Activated B cell treated with CpG ODN at 0.5 μM for 24 hours (primary cell): ENCODE data around the gene NCAPD2. TPM values are rescaled to one million over a fixed set of nuclear protein-coding genes. Genes with fewer than 3 reads are reported as not detected.
"Not testable (repeated sequence)": the region's sequence is repeated elsewhere in the genome, so short reads cannot be mapped to it uniquely, and the experiment has no call there.

Experiments
- ATAC-seq: fragments of 200-7000 bp; cut with Tn5 transposase; one replicate; pipeline ENCODE4 v1.10.0; 2021; ENCODE audit warnings: low read depth, mild to moderate bottlenecking, moderate library complexity
- CTCF ChIA-PET: fragments of 350-600 bp; sonication (Branson Sonifier 250); formaldehyde crosslinking; loops from one replicate; lab custom pipeline; 2021; ENCODE audit warnings: antibody characterized with exemption; lab: Charles Lee
- POLR2A ChIA-PET: fragments of 350-600 bp; sonication (Branson Sonifier 250); formaldehyde crosslinking; loops from one replicate; lab custom pipeline; 2021; ENCODE audit warnings: antibody characterized with exemption; lab: Charles Lee
- DNase-seq: peaks from one replicate; pipeline ENCODE4 v3.0.0; 2022
- H3K27ac Mint-ChIP-seq: one replicate; pipeline ENCODE4 v1.8.0; 2020; ENCODE audit warnings: mixed read lengths
- H3K27me3 Mint-ChIP-seq: one replicate; pipeline ENCODE4 v1.8.0; 2021; ENCODE audit warnings: mixed read lengths
- H3K36me3 Mint-ChIP-seq: one replicate; pipeline ENCODE4 v1.8.0; 2021; ENCODE audit warnings: low read depth, mixed read lengths
- H3K4me1 Mint-ChIP-seq: one replicate; pipeline ENCODE4 v1.8.0; 2021; ENCODE audit warnings: mixed read lengths
- H3K4me3 Mint-ChIP-seq: one replicate; pipeline ENCODE4 v1.8.0; 2020; ENCODE audit warnings: mild to moderate bottlenecking, mixed read lengths
- H3K9me3 Mint-ChIP-seq: one replicate; pipeline ENCODE4 v1.8.0; 2020; ENCODE audit warnings: mixed read lengths
- intact Hi-C: fragments of 100-400 bp; cut with micrococcal nuclease; formaldehyde crosslinking; loops from one replicate; pipeline ENCODE4 v1.15.1; 2024
- total RNA-seq: library from RNA; stranded (reverse); gene quantifications from 2 replicates; pipeline ENCODE4 v1.2.3, GENCODE V29; 2022
- TF ChIP-seq, protein P1 (sequence below): fragments of 200-600 bp; IDR thresholded peaks from one replicate; pipeline ENCODE4 v1.8.0; 2022; ENCODE audit warnings: antibody characterized with exemption, mild to moderate bottlenecking

NCAPD2 gene
- total RNA-seq, 1 donor from 2014 or later: 40.9 TPM

GRCh38 chr12:6494968-6495367 lies 1.1 kb downstream of the NCAPD2 start:
- Mint-ChIP-seq H3K9me3 (no peaks in the 10 kb centered on the region), H3K4me1 (peaks cover 28% of the 10 kb centered on the region), H3K27ac (peak overlapping the region; percentile 96), H3K4me3 (peak overlapping the region; percentile 97), H3K27me3 (no peaks in the 10 kb centered on the region), H3K36me3 (peaks cover 43% of the 10 kb centered on the region)
- POLR2A ChIA-PET: interaction anchor here (2.1 to 2.6 kb wide), 2 partner anchors 24 to 48 kb away, joined by 8 to 10 read pairs; partner anchors contain the start of gene VAMP1
- DNase-seq (no peak), ATAC-seq (no peak)
- TF ChIP-seq, protein P1, sequence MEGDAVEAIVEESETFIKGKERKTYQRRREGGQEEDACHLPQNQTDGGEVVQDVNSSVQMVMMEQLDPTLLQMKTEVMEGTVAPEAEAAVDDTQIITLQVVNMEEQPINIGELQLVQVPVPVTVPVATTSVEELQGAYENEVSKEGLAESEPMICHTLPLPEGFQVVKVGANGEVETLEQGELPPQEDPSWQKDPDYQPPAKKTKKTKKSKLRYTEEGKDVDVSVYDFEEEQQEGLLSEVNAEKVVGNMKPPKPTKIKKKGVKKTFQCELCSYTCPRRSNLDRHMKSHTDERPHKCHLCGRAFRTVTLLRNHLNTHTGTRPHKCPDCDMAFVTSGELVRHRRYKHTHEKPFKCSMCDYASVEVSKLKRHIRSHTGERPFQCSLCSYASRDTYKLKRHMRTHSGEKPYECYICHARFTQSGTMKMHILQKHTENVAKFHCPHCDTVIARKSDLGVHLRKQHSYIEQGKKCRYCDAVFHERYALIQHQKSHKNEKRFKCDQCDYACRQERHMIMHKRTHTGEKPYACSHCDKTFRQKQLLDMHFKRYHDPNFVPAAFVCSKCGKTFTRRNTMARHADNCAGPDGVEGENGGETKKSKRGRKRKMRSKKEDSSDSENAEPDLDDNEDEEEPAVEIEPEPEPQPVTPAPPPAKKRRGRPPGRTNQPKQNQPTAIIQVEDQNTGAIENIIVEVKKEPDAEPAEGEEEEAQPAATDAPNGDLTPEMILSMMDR: no peak
- CTCF ChIA-PET: interaction anchor here (1.0 kb wide), 1 partner anchor 43 kb away, joined by 3 read pairs; no protein-coding TSS in a partner anchor
- intact Hi-C loops: loop anchor here (1.0 kb wide), 2 partner anchors 73 to 357 kb away; partner anchors contain the start of genes NOP2 and USP5

- H3K4me1 Mint-ChIP-seq: peaks cover 25% of the 10 kb centered on the region
- peak overlapping the region; percentile 37 for H3K27ac Mint-ChIP-seq
- CTCF ChIA-PET, DNase-seq, POLR2A ChIA-PET, H3K4me3 Mint-ChIP-seq, H3K9me3 Mint-ChIP-seq, ATAC-seq, H3K27me3 Mint-ChIP-seq, intact Hi-C loops: not testable (repeated sequence)
- peaks cover 31% of the 10 kb centered on the region for H3K36me3 Mint-ChIP-seq
Measured at GRCh38 chr12:6497291-6497690, 3.4 kb downstream of the NCAPD2 start.

DNA sequence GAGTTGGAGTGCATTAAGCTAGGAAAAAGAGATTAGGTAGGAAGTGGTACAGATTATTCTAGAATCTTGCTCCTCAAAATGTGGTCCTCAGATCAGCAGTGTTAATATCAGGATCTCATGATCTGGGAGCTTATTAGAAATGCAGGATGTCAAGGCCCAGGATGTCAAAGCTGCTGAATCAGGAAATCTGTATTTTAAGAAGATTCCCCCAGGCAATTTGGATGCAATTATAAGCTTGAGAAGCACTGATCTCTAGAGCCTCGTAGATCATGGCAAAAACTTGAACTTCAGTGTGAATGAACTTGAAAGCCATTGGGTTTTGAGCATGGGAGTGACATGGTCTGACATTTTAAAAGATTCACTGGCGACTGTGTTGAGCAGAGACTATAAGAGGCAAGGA lies 6.6 kb downstream of the NCAPD2 start:
- H3K9me3 Mint-ChIP-seq: no peaks in the 10 kb centered on the region
- no peak for ATAC-seq
- peaks cover 25% of the 10 kb centered on the region for H3K36me3 Mint-ChIP-seq
- DNase-seq: no peak
- CTCF ChIA-PET: interaction anchor here (0.8 kb wide), 1 partner anchor 35 kb away, joined by 3 read pairs; no protein-coding TSS in a partner anchor
- no peak overlapping the region for H3K27ac Mint-ChIP-seq
- POLR2A ChIA-PET: interaction anchor here (0.7 kb wide), 1 partner anchor 76 kb away, joined by 4 read pairs; no protein-coding TSS in a partner anchor
- TF ChIP-seq, protein P1: no peak
- intact Hi-C loops: no loop called here
- peaks cover 2% of the 10 kb centered on the region for H3K4me1 Mint-ChIP-seq
- no peak overlapping the region for H3K4me3 Mint-ChIP-seq
- no peaks in the 10 kb centered on the region for H3K27me3 Mint-ChIP-seq

- ATAC-seq: no peak
- Mint-ChIP-seq H3K4me1 (no peaks in the 10 kb centered on the region), H3K27me3 (no peaks in the 10 kb centered on the region), H3K4me3 (no peak overlapping the region), H3K9me3 (no peaks in the 10 kb centered on the region), H3K27ac (no peak overlapping the region), H3K36me3 (peaks cover 30% of the 10 kb centered on the region)
- TF ChIP-seq, protein P1: no peak
- ChIA-PET POLR2A (no interaction called here), CTCF (interaction anchor here (1.1 kb wide), 1 partner anchor 30 kb away, joined by 3 read pairs; no protein-coding TSS in a partner anchor)
- DNase-seq: no peak
- intact Hi-C loops: no loop called here
Measured at GRCh38 chr12:6507102-6507998, 13.4 kb downstream of the NCAPD2 start.

DNA sequence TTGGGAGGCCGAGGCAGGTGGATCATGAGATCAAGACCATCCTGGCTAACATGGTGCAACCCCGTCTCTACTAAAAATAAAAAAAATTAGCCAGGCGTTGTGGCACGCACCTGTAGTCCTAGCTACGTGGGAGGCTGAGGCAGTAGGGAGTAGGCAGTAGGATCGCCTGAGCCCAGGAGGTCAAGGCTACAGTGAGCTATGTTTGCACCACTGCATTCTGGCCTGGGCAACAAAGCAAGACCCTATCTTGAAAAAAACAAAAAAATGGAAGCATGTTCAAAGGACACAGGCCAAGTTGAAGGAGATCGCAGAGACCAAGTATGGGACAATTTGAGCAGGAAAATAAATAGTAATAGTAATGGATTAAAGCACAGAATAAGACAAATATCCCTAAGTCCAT lies 14.2 kb downstream of the NCAPD2 start:
- Mint-ChIP-seq H3K4me3 (no peak overlapping the region), H3K9me3 (no peaks in the 10 kb centered on the region), H3K27ac (no peak overlapping the region), H3K4me1 (no peaks in the 10 kb centered on the region), H3K36me3 (peaks cover 36% of the 10 kb centered on the region), H3K27me3 (no peaks in the 10 kb centered on the region)
- ChIA-PET POLR2A (no interaction called here), CTCF (no interaction called here)
- ATAC-seq (no peak), DNase-seq (no peak)
- intact Hi-C loops: no loop called here
- TF ChIP-seq, protein P1: no peak
